Activated CD8-positive, alpha-beta T cell treated with anti-CD3 and anti-CD28 coated beads for 36 hours (primary cell): ENCODE results near the gene SPOCD1. TPM values are rescaled to one million over a fixed set of nuclear protein-coding genes. Genes with fewer than 3 reads are reported as not detected.

ENCODE experiments used
- ATAC-seq: fragments of 200-7000 bp; cut with Tn5 transposase; one replicate; pipeline ENCODE4 v1.10.0; 2021; ENCODE audit warnings: mild to moderate bottlenecking, moderate library complexity
- CTCF ChIA-PET: fragments of 350-600 bp; sonication (Branson Sonifier 250); formaldehyde crosslinking; loops from one replicate; lab custom pipeline; 2021; ENCODE audit warnings: antibody characterized with exemption; lab: Charles Lee
- POLR2A ChIA-PET: fragments of 350-600 bp; sonication (Branson Sonifier 250); formaldehyde crosslinking; loops from one replicate; lab custom pipeline; 2021; ENCODE audit warnings: antibody characterized with exemption; lab: Charles Lee
- DNase-seq: peaks from one replicate; pipeline ENCODE4 v3.0.0-alpha.2; 2020
- H3K27ac Mint-ChIP-seq: one replicate; pipeline ENCODE4 v1.8.0; 2021; ENCODE audit warnings: mild to moderate bottlenecking, mixed read lengths
- H3K27me3 Mint-ChIP-seq: one replicate; pipeline ENCODE4 v1.8.0; 2021; ENCODE audit warnings: mixed read lengths
- H3K36me3 Mint-ChIP-seq: one replicate; pipeline ENCODE4 v1.8.0; 2021; ENCODE audit warnings: low read depth, mixed read lengths
- H3K4me1 Mint-ChIP-seq: one replicate; pipeline ENCODE4 v1.8.0; 2021; ENCODE audit warnings: low read depth, mixed read lengths
- H3K4me3 Mint-ChIP-seq: one replicate; pipeline ENCODE4 v1.8.0; 2021; ENCODE audit warnings: mild to moderate bottlenecking, moderate library complexity, mixed read lengths
- H3K9me3 Mint-ChIP-seq: one replicate; pipeline ENCODE4 v1.8.0; 2021; ENCODE audit warnings: mixed read lengths
- intact Hi-C: fragments of 100-400 bp; cut with micrococcal nuclease; formaldehyde crosslinking; loops from one replicate; pipeline ENCODE4 v1.10.0; 2022
- total RNA-seq, 2 experiments: library from RNA; stranded (reverse); gene quantifications; one replicate each; pipeline ENCODE4 v1.2.3, GENCODE V29; 2021
- TF ChIP-seq, protein P1 (sequence below): fragments of 200-600 bp; IDR thresholded peaks from one replicate; pipeline ENCODE4 v1.8.0; 2022; ENCODE audit warnings: antibody characterized with exemption, mild to moderate bottlenecking

The SPOCD1 gene
- total RNA-seq, 2 experiments from 2014 or later, result not detected

DNA sequence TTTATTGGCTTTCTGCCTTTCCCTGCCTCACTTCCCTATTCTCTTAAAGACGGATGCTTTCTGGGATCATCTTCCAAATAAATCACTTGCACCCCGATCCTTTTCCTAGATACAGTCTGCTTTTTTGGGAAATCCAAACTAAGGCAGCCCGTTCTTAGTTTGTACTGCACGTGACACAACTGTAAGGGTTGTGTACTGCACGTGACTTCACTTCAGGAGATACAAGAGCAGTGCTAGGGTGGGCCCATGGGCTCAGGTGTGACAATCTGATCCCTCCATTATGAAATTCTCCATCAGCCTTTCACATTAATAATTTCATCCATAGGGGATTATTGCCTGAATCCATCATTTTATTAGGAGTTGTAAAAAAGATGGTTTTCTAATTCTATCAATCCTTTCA, 33.8 kb upstream of the SPOCD1 start:
- peaks cover 49% of the 10 kb centered on the region for H3K4me1 Mint-ChIP-seq

DNA sequence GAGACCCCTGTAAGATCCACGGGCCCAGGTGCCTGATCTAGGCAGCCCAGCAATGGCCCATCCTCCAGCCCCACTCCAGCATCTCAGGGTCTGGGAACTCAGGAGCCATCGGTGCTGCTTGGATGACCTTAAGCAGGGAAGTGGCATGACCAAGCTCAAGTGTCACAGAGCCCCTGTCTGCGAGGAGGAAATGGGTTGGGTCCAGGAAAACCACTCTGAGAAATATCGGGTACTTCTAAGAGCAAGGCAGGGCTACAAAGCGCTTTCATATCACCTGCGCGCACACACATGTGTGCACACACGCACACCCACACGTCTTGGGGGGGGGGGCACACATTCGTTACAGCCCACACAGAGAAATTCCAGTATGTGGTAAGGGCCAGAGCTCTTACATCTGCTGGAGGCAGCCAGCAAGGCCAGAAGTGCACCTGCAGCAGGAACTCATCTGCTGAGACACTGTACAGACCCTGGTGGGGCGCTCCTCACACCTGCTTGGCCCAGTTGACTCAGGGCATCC, 32.6 kb upstream of the SPOCD1 start:
- peaks cover 50% of the 10 kb centered on the region for H3K4me1 Mint-ChIP-seq
- peaks cover 5% of the 10 kb centered on the region for H3K9me3 Mint-ChIP-seq
- H3K36me3 Mint-ChIP-seq, result no peaks in the 10 kb centered on the region
- TF ChIP-seq, protein P1, sequence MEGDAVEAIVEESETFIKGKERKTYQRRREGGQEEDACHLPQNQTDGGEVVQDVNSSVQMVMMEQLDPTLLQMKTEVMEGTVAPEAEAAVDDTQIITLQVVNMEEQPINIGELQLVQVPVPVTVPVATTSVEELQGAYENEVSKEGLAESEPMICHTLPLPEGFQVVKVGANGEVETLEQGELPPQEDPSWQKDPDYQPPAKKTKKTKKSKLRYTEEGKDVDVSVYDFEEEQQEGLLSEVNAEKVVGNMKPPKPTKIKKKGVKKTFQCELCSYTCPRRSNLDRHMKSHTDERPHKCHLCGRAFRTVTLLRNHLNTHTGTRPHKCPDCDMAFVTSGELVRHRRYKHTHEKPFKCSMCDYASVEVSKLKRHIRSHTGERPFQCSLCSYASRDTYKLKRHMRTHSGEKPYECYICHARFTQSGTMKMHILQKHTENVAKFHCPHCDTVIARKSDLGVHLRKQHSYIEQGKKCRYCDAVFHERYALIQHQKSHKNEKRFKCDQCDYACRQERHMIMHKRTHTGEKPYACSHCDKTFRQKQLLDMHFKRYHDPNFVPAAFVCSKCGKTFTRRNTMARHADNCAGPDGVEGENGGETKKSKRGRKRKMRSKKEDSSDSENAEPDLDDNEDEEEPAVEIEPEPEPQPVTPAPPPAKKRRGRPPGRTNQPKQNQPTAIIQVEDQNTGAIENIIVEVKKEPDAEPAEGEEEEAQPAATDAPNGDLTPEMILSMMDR, result no peak
- peak; percentile 84 for ATAC-seq
- no peaks in the 10 kb centered on the region for H3K27me3 Mint-ChIP-seq
- ChIA-PET POLR2A (interaction anchor here (1.1 to 2.6 kb wide), 4 partner anchors 12 to 59 kb away, joined by 3 to 10 read pairs (median 4); no protein-coding TSS in a partner anchor), CTCF (interaction anchor here (0.7 to 1.5 kb wide), 3 partner anchors 12 to 405 kb away, joined by 3 to 4 read pairs (median 4); no protein-coding TSS in a partner anchor)
- H3K4me3 Mint-ChIP-seq, result no peak overlapping the region
- peak overlapping the region; percentile 37 for H3K27ac Mint-ChIP-seq
- peak; percentile 71 for DNase-seq
- intact Hi-C loops, result no loop called here

More for the DNA sequence above, 33.8 kb upstream of the SPOCD1 start:
- H3K27ac Mint-ChIP-seq, result no peak overlapping the region
- H3K9me3 Mint-ChIP-seq, result peaks cover 5% of the 10 kb centered on the region
- DNase-seq, result no peak
- no peak for ATAC-seq
- H3K27me3 Mint-ChIP-seq, result no peaks in the 10 kb centered on the region
- TF ChIP-seq, protein P1, result no peak
- H3K36me3 Mint-ChIP-seq, result no peaks in the 10 kb centered on the region
- ChIA-PET CTCF (interaction anchor here (1.5 kb wide), 1 partner anchor 11 kb away, joined by 4 read pairs; no protein-coding TSS in a partner anchor), POLR2A (interaction anchor here (1.1 to 2.6 kb wide), 3 partner anchors 14 to 39 kb away, joined by 3 to 10 read pairs (median 4); no protein-coding TSS in a partner anchor)
- intact Hi-C loops, result no loop called here
- H3K4me3 Mint-ChIP-seq, result no peak overlapping the region

DNA sequence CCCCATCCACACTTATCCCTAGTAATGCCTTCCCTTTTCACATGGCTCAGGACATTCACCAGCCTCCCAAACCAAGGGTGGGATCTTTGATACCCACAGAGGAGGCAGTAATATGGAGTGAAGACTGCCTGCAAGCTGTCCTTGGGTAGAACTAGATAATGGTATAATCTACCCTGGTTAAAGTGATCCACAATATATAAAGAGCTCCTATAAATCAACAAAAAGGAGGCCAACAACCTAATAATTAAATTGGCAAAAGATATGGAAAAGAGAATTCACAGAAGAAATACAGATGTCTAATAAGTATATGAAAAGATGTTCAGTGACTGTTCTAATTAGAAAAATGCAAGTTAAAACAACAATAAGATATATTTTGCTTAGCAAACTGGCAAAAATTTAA, 30.7 kb upstream of the SPOCD1 start:
- TF ChIP-seq, protein P1, result no peak
- Mint-ChIP-seq H3K4me3 (no peak overlapping the region), H3K36me3 (no peaks in the 10 kb centered on the region), H3K4me1 (peaks cover 51% of the 10 kb centered on the region), H3K27ac (no peak overlapping the region), H3K9me3 (peaks cover 5% of the 10 kb centered on the region), H3K27me3 (no peaks in the 10 kb centered on the region)
- ChIA-PET POLR2A (no interaction called here), CTCF (interaction anchor here (1.4 kb wide), 1 partner anchor 117 kb away, joined by 6 read pairs; no protein-coding TSS in a partner anchor)
- ATAC-seq, result no peak
- no peak for DNase-seq
- intact Hi-C loops, result no loop called here

DNA sequence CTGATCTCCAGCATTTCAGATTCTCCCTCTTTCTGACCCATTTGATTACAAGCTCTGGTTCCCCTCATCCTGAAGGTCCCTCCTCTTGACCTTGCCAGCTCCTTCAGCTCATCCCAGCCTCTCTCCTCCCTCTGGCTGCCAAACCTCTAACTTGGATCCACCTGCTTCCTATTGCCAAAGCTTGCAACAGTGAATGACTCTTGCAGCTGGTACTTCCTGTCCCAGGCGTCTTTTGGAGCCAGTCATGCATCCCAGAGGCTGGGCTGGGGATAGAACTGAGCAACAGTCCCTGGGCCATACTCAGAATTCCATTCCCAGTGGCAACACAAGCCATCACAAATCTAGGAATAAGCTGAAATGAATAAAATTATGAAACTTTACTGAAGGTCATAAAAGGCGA, 27.7 kb upstream of the SPOCD1 start:
- Mint-ChIP-seq H3K27ac (no peak overlapping the region), H3K4me3 (no peak overlapping the region), H3K4me1 (peaks cover 44% of the 10 kb centered on the region), H3K9me3 (peaks cover 5% of the 10 kb centered on the region), H3K36me3 (no peaks in the 10 kb centered on the region), H3K27me3 (no peaks in the 10 kb centered on the region)
- DNase-seq, result no peak
- TF ChIP-seq, protein P1, result no peak
- intact Hi-C loops, result no loop called here
- ChIA-PET CTCF (interaction anchor here (0.8 to 1.7 kb wide), 5 partner anchors 36 to 160 kb away, joined by 3 to 4 read pairs (median 3); no protein-coding TSS in a partner anchor), POLR2A (interaction anchor here (0.9 kb wide), 1 partner anchor 48 kb away, joined by 3 read pairs; no protein-coding TSS in a partner anchor)
- ATAC-seq, result no peak

DNA sequence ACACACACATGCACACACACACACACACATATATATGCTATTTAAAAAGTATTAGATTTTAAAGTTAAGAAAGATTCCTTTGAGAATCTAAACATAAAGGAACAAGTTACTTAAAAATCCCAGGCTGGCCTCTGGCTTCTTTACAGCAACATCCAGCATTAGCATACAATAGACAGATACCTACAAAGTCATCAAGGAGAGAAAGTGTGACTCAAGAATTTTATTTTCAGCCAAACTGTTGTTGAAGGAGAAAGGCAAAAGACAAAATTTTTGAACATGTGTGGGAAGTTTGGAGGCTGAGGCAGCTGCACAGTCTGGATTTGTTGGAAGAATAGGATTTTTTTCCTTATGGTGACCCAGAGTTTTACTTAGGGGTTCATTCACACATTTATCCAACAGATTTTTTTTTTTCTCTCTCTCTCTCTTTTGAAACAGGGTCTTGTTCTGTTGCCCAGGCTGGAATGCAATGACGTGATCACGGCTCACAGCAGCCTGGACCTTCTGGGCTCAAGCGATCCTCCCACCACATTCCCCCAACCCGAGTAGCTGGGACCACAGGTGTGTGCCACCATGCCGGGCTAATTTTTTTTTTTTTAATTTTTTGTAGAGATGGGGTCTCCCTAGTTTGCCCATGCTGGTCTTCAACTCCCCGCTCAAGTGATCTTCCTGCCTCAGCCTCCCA, 24.0 kb upstream of the SPOCD1 start:
- intact Hi-C loops, result no loop called here
- ATAC-seq (no peak), DNase-seq (no peak)
- ChIA-PET CTCF (no interaction called here), POLR2A (no interaction called here)
- TF ChIP-seq, protein P1, result no peak
- H3K9me3 Mint-ChIP-seq, result no peaks in the 10 kb centered on the region
- H3K27ac Mint-ChIP-seq, result no peak overlapping the region
- no peaks in the 10 kb centered on the region for H3K36me3 Mint-ChIP-seq
- no peak overlapping the region for H3K4me3 Mint-ChIP-seq
- peaks cover 17% of the 10 kb centered on the region for H3K4me1 Mint-ChIP-seq
- no peaks in the 10 kb centered on the region for H3K27me3 Mint-ChIP-seq
